HG02938 (cell line): ENCODE data around the gene PHF2.

Experiments used
- ATAC-seq: cut with Tn5 transposase; IDR thresholded peaks from one replicate; pipeline ENCODE4 v1.9.1; 2021; ENCODE audit warnings: mild to moderate bottlenecking, moderate library complexity; ENCODE audit not compliant: unreplicated experiment

The PHF2 gene

DNA sequence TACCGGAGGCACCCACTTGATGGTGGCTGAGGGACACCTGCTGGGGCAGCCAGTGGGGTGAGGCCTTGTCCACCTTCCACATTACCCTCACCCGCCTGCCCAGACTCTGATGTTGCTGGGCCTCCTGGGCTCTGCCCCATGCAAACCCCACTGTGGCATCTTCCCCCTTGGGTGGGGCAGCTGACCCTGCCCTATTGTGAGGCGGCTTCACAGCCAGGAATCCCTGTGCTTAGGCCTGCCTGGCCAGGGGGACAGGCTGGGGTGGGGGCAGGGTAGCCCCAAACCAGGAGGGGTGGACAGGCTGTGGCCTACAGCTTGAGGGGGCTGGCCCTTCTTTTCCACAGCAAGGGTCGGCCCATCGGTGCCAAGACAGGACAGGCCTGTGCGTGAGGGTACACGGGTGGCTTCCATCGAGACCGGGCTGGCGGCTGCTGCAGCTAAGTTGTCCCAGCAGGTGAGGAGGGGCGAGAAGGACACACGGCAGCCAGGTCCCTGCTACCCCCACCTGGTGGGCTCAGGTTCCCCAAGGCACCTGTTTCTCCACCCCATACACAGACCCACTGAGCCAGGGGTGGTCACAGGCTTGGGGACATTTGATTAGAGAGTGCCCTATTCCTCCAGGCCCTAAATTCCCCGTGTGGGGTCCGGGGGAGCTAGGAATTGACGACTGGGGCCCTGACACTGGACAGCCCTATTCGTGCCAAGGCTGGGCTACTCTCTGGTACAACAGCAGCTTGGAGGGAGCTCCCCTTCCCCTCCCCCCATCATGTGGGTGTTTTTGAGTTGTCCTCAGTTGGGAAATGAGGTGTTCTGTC, 99.2 kb downstream of the PHF2 start:
- ATAC-seq, result no peak

DNA sequence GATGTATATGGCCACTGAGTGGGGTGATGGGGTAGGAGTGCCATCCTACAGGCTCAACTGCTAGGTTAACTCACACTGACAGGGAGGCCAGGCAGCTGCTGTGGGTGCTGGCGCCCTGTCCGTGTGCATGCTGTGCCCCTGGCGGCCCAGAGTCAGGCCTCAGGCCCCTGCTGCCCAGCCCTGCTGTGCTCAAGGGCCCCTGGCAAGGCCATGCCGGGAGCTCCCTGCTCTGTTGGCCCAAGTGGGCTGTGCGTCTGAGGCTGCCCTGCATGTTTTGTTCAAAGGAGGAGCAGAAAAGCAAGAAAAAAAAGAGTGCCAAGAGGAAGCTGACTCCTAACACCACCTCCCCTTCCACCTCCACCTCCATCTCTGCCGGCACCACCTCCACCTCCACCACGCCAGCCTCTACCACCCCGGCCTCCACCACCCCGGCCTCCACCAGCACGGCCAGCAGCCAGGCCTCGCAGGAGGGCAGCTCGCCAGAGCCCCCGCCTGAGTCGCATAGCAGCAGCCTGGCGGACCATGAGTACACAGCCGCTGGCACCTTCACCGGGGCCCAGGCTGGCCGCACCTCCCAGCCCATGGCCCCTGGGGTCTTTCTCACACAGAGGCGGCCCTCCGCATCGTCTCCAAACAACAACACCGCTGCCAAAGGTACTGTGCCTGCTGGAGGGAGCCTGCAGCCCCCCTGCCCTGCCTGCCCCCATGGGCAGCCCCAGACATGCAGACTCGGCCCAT, 100.1 kb downstream of the PHF2 start:
- no peak for ATAC-seq

DNA sequence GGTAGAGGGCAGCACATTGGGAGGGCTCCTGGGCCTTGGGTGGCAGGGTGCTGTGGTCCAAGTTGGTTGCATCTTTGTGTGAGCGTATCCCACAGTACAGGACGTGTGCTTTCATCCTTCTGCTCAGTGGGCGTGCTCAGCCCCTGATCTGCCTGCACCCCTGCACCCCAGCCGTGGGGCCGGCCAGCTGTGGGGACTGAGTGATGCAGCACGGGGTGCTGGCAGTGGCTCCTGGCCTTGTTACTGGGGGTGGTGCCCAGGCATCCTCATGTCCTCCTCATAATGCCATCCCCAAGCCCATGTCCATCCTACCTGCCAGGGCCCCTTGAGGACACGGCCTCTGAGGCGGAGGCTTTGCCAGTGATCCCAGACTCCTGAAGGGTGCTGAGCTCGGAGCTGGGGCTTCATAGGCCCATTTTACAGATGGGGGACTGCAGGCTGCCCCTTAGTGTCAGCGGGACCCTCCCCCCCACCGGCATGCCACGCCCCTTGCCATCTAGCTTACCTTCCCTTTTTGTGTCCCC, 100.7 kb downstream of the PHF2 start:
- no peak for ATAC-seq

DNA sequence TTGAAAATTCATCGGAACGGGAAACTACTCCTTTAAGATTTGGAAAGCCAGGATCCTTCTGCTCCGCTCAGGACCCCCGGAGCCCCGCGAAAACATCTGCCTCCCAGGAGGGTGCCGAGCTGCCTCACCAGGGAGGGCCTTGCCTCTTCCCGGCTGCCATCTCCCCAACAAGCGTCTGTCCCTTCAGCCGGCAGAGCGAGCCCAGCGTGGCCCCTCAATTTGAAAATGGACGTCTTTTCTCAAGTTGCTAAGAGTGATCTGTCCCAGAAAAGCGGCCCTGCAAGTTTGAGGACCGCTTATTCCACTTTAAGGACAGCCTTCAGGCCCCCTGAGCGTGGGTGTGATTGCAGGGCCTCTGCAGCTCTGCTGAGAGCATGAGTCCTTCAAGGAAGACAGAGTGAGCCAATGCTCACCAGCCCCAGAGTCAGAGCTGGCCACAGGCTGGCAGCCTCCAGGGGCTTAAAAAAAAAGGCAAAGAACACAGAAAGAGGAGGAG, 101.3 kb downstream of the PHF2 start:
- no peak for ATAC-seq

DNA sequence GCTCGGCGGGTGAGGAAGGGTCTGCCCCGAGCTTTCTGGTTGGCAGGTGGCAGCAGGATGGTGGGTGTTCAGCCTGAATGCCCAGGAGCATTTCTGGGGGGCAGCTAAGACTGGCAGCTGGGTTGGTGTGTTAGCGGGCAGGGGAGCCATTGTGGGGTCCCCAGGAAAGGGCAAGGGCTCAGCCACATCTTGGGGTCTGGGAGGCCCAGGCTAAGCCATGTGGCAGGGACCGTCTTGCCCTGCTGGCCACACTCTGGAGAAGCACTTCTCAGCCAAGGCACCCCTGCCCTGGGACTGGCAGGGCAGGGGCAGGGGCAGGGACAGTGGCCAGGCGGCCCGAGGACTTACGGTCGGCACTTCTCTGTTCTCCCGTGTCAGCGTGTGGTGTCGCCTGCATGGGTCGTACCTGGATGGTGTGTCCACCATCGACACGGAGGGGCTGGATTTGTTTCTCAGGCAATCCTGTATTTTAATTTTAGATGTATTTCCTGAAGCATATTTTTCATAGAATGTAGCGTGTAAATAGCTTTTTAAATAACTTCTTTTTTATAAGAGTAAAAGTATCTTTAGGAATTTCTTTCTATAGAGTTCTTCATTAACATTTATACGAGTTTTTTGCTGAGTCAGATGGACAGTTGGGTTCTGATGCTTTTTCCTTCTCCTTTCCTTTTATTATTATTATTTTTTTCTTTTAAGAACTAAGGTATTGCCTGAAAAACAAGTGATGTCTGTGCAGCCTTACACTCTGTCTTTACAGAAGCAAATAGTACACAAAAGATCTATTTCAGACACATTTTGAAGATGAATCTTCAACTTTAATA, 102.0 kb downstream of the PHF2 start:
- ATAC-seq, result no peak

DNA sequence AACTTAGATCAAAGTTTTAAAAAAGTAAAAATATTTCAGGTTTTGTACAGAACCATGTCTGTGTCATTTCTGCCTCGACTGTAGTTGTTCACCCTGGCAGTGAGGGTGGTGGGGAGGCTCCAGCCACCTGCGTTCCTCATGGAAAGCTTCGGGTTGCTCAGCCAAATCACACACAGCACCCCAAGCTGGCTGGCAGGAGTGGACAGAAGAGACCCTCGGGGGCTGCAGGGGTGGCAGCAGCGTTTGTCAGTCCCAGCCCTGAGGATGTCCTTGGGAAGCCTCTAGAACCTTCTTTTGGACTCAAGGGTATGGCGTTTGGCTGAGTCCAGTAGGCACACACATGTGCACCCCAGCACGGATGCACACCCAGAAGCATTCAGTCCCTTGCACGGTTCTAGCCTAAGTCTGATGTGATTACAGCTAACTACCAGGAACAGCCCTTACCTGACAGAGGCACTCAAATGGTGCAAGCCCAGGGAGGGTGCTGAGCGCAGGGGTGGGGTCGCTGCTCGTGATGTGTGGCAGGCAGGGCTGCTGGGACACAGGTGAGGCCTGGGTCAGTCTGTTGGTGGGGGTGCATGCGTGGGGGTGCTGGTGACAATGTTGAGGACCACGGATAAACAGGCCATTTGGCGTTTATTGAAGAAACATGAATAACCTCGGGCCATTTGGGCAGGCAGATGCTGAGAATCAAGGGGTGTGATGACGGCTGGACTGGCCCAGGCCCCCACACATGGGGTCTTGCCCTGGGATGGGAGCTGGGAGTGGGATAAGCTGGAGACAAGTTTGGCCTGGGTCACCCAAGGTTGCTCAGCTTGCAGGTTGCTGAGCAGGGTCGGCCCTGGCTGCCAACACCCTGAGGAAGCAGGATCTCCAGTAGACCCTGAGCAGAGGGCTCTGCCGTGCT, 103.4 kb downstream of the PHF2 start:
- ATAC-seq, result no peak

DNA sequence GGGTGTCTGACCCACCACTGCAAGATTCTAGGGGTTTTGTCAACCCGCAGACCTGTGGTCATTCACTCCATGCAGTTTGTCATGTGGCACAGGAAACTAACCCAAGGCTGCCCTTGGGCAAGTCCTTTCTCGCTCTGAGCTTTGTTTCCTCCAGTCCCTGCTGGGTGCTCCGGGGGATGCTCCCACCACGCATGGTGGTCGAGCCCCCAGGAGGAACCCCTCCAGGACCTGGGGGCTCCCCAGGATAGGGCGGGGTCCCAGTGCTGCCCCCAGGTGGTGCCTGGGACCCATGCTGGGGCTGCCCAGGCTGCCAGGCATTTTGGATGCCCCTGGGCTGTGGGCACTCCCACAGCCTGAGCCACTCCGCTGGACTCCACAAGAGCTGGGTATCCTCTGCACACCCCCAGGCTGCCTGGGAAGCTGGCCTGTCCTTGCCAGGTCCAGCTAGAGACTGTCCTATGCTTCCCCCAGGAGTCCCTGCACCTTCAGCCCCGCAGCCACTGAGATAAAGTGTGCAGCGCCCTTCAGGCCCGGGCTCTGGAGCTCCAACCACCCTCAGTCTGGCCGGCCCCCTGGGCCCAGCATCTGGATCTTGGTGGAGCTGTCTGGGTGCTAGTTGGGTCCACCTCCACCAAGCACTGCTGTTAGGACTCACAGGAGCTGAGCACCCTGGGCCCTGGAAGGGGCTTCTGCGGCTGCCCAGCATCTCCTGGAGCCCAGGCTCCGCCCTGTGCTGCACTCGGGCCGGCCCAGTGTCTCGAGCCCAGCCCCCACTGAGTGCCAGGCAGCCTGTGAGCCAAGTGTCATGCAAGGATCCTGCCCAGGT, 104.3 kb downstream of the PHF2 start:
- no peak for ATAC-seq

DNA sequence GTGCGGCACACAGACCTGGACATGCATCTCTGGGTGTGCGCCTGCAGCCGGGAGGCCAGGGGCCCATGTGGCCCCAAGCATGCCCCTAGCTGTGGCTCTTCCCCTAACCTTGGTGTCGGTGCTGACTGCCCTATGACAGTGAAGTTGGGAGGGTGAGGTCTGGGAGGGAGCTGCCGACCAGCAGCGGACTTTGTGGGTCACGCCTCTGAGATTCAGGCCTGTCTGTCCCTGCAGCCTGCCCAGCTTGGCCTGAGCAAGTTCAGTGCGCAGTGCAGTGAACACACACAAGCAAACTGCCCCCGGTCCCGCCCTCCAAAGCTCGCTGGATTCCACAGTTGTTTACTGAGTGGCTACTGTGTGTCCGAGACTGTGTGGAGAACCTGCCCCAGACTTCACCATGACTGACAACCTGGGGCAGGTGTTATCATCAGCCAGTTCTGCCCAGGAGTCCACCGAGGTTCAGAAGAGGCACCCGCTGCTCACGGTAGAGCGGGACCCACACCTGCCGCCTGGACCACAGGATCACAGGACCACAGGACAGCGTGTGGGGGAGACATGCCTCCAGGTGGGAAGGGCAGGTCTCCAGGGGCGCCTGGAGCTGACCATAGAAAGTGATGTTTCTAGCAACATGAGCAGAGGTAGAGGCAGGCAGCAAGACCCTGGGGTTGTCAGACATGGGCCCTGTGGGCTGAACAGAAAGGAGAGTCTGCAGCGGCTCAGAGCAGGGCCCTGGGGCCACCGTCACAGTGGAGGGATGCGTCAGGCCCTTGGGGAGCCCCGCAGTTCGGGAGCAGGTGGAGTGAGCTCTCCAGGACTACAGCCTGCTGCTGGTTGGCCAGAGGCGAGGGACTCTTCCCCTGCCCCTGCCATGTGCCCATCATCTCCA, 105.1 kb downstream of the PHF2 start:
- no peak for ATAC-seq

DNA sequence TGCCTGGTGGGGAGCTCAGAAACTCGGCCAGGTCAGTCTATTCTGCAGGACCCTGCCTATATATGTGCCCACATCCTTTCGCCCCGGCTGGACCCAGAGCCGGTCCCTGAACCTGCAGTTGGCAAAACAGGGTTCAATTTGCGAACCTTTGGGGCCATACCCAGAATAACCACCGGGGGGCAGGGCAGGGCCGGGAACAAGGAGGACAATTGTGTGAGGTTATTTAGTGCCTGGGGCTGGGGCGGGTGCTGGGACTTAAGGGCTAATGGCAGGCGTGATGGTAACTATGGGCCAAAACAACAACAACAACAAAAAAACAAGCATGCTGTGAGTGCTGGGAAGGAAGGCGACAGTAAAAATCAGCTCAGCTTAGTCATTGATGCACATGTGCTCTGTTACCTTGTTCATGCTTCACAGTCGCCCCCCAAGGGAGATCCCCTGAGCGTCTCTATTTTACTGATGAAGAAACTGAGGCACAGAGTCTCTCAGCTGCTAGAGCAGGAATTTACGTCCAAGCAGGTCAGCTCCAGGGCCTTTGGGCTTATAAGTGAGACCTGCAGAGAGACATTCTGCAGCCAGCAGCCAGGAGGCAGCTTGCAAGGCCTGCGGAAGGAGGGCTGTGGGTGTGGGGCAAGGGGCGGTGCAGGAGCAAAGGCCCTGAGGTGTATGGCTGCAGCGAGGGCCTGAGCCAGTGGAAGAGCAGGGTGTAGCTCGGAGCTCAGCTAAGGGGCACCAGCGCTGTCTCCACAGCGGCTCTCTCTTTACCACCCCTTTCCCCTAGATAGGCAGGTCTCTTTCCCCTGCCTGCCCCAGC, 106.0 kb downstream of the PHF2 start:
- no peak for ATAC-seq

DNA sequence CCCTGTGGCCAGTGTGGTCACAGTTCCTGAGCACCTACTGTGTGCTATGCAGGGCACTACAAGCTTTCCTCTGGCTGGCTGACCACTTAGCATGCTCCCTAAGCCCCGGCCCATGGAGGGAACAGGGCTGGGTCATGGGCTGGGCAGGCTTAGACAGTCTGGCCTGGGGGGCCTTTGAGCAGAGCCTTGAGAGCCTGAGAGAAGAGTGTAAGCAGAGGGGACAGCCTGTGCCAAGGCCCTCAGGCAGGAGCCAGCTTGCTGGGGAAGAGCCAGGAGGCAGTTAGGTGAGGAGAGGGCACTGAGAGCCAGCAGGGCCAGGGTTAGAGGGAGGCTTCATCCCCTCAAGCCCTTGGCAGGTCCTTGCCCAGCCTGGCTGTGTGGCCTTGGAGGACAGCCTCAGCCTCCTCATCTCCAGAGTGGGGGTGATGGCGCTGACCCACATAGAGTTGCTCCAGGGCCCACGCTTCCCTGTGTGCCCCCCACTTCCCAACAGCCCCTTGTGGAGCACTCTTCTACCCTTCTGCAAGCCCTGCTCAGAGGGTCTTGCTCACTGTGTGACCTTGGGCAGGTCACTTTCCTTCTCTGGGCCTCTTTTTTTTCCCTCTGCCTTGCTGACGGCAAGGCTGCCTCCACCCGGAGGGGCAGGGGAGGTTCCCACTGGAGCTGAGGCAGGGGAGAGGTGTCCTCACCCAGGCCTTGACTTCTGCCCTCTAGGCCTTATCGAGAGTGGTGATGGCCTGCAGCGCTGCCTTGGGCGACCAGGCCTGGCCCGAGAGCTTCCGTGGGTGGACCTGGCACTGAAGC, 107.1 kb downstream of the PHF2 start:
- ATAC-seq, result no peak

DNA sequence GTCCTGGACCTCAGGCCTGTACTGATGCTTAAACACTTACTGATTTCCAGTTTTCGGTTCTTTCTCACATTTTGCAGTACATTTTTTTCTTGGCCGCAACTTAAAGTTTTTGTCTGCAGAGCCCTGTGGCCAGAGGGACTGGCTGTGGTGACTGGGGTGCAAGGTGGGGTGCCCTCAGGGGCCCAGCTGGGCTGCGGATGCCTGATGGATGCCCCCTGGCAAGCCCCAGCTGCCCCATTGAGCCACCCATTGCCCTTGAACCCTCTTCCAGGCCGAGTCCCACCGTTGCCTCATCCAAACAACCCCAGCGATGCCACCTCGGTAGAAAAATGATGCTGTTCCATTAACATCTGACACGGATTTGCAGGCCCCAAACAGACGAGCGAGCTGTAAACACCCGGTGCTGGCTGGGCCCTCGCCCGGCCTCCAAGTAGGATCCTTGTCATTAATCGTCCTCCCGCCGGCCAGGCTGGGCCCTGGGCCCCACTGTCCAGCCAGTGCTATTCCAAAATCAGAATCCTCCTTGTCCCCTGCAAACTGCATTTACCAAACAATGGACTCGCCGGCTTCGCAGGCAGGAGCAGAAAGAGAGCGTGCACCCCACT, 107.9 kb downstream of the PHF2 start:
- no peak for ATAC-seq

DNA sequence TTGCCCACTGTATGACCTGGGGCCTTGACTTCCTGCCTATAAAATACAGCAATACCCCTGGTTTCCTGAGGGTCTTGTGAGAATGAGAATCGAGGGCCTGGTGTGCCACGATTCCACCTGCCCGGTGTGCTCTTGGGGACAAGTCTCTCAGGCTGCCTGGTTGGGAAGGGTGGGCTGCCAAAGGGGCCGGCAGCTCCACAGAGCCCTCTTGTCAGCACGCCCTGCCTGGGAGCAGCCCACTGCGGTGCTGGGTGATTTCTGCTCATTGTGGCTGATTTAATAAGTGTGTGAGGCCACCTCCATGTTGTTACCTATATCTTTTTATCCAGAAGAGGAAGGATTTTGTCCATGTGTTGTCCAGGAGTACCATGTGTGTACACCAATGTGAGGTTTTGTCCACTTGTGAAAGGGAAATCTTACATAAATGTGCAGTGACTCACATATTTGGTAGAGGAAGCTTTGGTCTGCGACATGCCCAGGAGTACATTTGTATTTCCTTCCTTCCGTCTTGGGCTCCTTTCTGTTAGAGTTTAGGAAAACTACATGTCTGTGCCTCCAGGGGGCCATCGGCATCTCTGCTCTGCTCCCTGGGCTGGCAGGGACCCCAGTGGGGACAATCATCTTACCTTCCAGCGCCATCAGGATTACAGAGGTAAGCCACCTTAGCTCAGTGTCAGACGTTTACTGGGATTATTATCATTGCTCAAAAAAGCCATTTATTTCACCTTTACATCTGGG, 108.6 kb downstream of the PHF2 start:
- no peak for ATAC-seq

DNA sequence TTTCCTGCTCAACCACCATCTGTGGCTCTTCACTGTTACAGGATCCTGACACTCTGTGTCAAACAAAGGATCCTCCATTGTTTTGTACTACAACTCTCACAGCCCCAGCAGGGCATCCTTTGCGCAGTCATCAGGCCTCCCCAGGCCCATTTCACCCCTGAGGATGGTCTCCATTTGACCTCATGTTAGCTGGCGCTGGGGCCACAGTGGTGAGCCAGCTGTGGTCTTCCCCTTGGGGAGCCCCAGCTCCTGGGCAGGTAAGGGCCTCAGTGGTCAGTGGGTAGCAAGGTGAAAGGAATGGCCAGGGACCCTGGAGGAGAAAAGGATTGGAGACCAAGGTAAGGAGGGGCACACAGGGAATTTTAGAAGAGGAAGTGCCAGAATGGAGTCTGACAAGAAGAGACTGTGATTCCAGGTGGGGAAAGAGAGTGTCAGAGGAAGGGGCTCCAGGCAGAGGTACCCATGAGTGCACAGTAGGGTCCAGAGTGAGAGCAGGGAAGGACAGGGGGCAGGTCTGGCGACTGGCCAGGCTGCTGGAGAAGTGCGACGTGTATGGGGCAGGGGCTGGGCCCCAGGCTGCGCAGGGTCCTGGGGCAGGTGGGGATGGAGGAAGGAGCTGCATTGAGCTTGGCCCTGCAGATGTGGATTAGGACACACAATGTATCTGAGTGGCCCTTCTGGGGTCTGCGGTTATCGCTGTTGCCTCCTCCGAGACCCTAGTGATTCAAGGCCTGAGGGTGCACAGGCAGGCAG, 109.9 kb downstream of the PHF2 start:
- ATAC-seq, result no peak

DNA sequence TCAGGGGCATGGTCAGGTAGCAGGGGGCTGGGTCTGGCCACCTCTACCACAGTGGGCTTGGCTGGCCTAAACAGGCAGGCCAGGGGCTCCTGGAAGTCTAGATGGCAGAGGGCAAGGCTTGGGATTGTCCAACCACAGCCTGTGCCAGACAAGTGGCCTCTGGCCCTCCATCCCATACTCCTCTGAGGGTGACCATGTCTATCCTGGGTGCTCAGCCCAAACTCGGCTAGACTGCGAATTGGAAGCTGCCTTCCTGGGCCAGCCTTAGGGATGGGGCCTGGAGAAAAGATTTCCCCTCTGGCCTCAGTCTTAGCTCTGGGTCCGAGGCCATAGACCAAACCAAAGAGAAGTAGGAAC, 110.5 kb downstream of the PHF2 start:
- no peak for ATAC-seq

DNA sequence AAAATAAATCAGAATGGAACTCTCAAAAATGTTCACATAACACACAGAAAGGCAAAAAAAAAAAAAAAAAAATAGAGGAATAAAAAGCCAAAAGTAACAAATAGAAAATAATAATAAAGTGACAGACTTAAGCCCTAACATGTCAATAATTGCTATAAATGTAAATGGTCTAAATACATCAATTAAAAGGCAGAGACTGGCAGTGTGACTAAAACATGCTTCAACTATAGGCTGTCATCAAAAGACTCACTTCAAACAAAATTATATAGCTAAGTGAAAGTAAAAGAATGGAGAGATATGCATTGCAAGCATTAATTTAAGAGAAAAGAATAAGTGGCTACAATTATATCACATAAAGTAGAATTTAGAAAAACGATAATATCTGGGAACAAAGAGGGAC, 114.2 kb downstream of the PHF2 start:
- no peak for ATAC-seq
